ENCODE data around the gene PCDH9. TPM values are rescaled to one million over a fixed set of nuclear protein-coding genes. Genes with fewer than 3 reads are reported as not detected.

PCDH9 gene
- total RNA-seq, 1 experiment from 2014 or later: 4.2 TPM

DNA sequence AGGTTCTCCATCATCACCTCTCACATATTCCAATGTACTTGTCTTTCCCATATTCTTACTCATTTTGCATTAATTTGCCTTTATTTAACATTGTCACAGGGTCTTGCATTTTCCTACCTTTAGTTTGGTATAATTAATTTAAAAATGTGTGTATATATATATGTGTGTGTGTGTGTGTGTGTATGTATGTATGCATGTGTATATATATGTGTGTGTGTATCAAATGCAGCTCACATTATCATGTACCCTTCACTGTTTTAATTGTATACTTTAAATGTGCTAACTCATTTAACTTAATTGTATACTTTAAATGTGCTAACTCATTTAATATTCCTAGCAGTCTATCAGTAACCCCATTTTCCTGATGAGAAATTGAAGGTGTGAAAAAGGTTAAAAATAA is 104.5 kb downstream of the PCDH9 start:
- in situ Hi-C loops (cut with HindIII; ENCODE audit: low pct_unique_long_range_greater_than_20kb, low sequenced_read_pairs): no loop called here

DNA sequence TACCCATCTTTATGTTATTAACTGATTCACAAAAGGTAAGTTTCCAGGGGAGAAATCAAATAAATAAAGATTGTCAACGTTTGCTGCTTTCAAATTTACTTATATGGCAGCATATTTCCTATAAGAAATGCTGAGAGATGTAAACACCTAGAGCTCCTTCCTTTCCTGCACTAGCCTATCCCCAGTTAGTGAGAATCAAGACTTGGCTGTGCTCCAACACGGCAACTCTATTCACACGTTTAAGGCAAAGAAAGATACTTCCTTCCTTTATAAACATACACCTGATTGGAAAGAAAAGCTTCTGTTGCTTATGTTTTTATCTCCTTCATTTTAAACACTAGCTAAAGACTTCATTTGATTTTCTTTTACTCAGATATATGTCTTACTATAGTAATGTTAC is 107.0 kb downstream of the PCDH9 start:
- intact Hi-C loops (cut with micrococcal nuclease; ENCODE audit: unreplicated experiment) (no loop called here), in situ Hi-C loops (cut with HindIII; ENCODE audit: low pct_unique_long_range_greater_than_20kb, low sequenced_read_pairs) (no loop called here)
- Histone ChIP-seq H3K4me1 (ENCODE audit: control insufficient read depth, insufficient read depth, low read length) (no peaks in the 10 kb centered on the region), H3K36me3 (ENCODE audit: control insufficient read depth, insufficient read depth, low read length) (no peaks in the 10 kb centered on the region; the same call in 1 of the 2 replicates), H3K4me3 (ENCODE audit: low read depth in 2 of 2, low read length in 2 of 2) (no peak overlapping the region), H3K27ac (ENCODE audit: low read length) (no peak overlapping the region), H3K9me3 (ENCODE audit: control insufficient read depth, insufficient read depth, low read depth, low read length) (no peaks in the 10 kb centered on the region), H3K27me3 (ENCODE audit: control insufficient read depth, insufficient read depth, low read length) (no peaks in the 10 kb centered on the region)
- ChIA-PET POLR2A (no interaction called here), CTCF (no interaction called here)
- no peak for ATAC-seq
- DNase-seq (ENCODE audit: low read depth, low spot score): no peak
- no peak for TF ChIP-seq TCF7L2 (IDR thresholded peaks at IDR 0.05; ENCODE audit: low read depth, low read length)
- TF ChIP-seq SIN3A (IDR thresholded peaks at IDR 0.05; ENCODE audit: borderline replicate concordance, insufficient read depth, low read depth, low read length): no peak
- TF ChIP-seq REST (IDR thresholded peaks at IDR 0.05; ENCODE audit: insufficient read depth in 1 of 2, low read depth in 2 of 2, low read length in 1 of 2): no peak
- TF ChIP-seq POLR2AphosphoS5 (IDR thresholded peaks at IDR 0.05; ENCODE audit: low read depth, low read length): no peak
- TF ChIP-seq CTCF (IDR thresholded peaks at IDR 0.05): no peak
- BruUV-seq (replicated peaks): no TSS peak

More for the DNA sequence above, 104.5 kb downstream of the PCDH9 start:
- BruUV-seq (replicated peaks): no TSS peak
- Histone ChIP-seq H3K4me3 (ENCODE audit: low read depth in 2 of 2, low read length in 2 of 2) (no peak overlapping the region), H3K36me3 (ENCODE audit: control insufficient read depth, insufficient read depth, low read length) (no peaks in the 10 kb centered on the region; the same call in 1 of the 2 replicates), H3K27me3 (ENCODE audit: control insufficient read depth, insufficient read depth, low read length) (no peaks in the 10 kb centered on the region), H3K9me3 (ENCODE audit: control insufficient read depth, insufficient read depth, low read depth, low read length) (no peaks in the 10 kb centered on the region), H3K27ac (ENCODE audit: low read length) (no peak overlapping the region), H3K4me1 (ENCODE audit: control insufficient read depth, insufficient read depth, low read length) (no peaks in the 10 kb centered on the region)
- no peak for TF ChIP-seq REST (IDR thresholded peaks at IDR 0.05; ENCODE audit: insufficient read depth in 1 of 2, low read depth in 2 of 2, low read length in 1 of 2)
- no peak for TF ChIP-seq TCF7L2 (IDR thresholded peaks at IDR 0.05; ENCODE audit: low read depth, low read length)
- TF ChIP-seq CTCF (IDR thresholded peaks at IDR 0.05): no peak
- no peak for TF ChIP-seq POLR2AphosphoS5 (IDR thresholded peaks at IDR 0.05; ENCODE audit: low read depth, low read length)
- TF ChIP-seq SIN3A (IDR thresholded peaks at IDR 0.05; ENCODE audit: borderline replicate concordance, insufficient read depth, low read depth, low read length): no peak
- ATAC-seq: no peak
- intact Hi-C loops (cut with micrococcal nuclease; ENCODE audit: unreplicated experiment): no loop called here
- DNase-seq (ENCODE audit: low read depth, low spot score): no peak
- CTCF ChIA-PET: no interaction called here
- POLR2A ChIA-PET: no interaction called here
